Small intestine (tissue), 16 donors: ENCODE measurements around the gene CLDN9. TPM values are rescaled to one million over a fixed set of nuclear protein-coding genes. Genes with fewer than 3 reads are reported as not detected.

Source experiments
- DNase-seq, 2 donors: peaks; one replicate each; pipeline versions ENCODE4 v3.0.0 to v3.0.0-alpha.2; 2013
- FAIRE-seq: peaks from 2 replicates; lab custom pipeline; 2012; peaks lifted over from hg19 to GRCh38; lab: Jason Lieb, UNC
- H3K27ac ChIP-seq, 3 donors: one replicate each; pipeline ENCODE4 v1.5.1; 2013; ENCODE audit warnings: low read length in 2 of 3, mild to moderate bottlenecking in 2 of 3, control low read depth in 1 of 3, inconsistent platforms in 1 of 3, low read depth in 1 of 3, moderate library complexity in 1 of 3
- H3K27me3 ChIP-seq, 3 donors: one replicate each; pipeline ENCODE4 v1.6.1; 2013; ENCODE audit warnings: low read length in 3 of 3, inconsistent platforms in 1 of 3; ENCODE audit not compliant: control insufficient read depth in 3 of 3, insufficient read depth in 3 of 3
- H3K36me3 ChIP-seq, 3 donors: one replicate each; pipeline ENCODE4 v1.6.1; 2013; ENCODE audit warnings: low read length in 3 of 3, inconsistent platforms in 1 of 3, low read depth in 1 of 3, mild to moderate bottlenecking in 1 of 3, moderate library complexity in 1 of 3; ENCODE audit not compliant: control insufficient read depth in 3 of 3, insufficient read depth in 2 of 3
- H3K4me1 ChIP-seq, 3 donors: one replicate each; pipeline ENCODE4 v1.6.1; 2013; ENCODE audit warnings: low read length in 2 of 3, inconsistent platforms in 1 of 3, low read depth in 1 of 3, mild to moderate bottlenecking in 1 of 3, moderate library complexity in 1 of 3; ENCODE audit not compliant: control insufficient read depth in 3 of 3, insufficient read depth in 2 of 3
- H3K4me3 ChIP-seq, 3 donors: one replicate each; pipeline ENCODE4 v1.5.1; 2013; ENCODE audit warnings: low read length in 3 of 3, control low read depth in 1 of 3, inconsistent platforms in 1 of 3, low read depth in 1 of 3, mild to moderate bottlenecking in 1 of 3, moderate library complexity in 1 of 3
- H3K9me3 ChIP-seq, 2 donors: one replicate each; pipeline ENCODE4 v1.6.1; 2013; ENCODE audit warnings: low read depth in 1 of 2, low read length in 1 of 2; ENCODE audit not compliant: control insufficient read depth in 2 of 2, insufficient read depth in 1 of 2
- WGBS, 3 donors: extraction: QIAGEN DNeasy Blood & Tissue Kit; methylation state at CpG; one replicate each; pipeline ENCODE4 v1.1.7; 2013; 5-methylcytosine and 5-hydroxymethylcytosine counted together
- long read RNA-seq, 10 donors: transcript quantifications; one replicate each; lab custom pipeline, GENCODE V29; 2026
- polyA plus RNA-seq, 4 donors: library from polyadenylated mRNA; stranded (reverse) in 3 of 4; unstranded in 1 of 4; fragments of 200-250 nt in 3 of 4; fragments of 120-200 nt in 1 of 4; gene quantifications; one replicate each; pipeline versions ENCODE4 v1.2.1 to v1.2.3, GENCODE V29; 2013
- donor health status: healthy with polysubstance abuse.
- donor health status: control.
- donor health status: control.
- donor health status: Bipolar disorder and iron deficiency.
- donor health status: healthy.

The CLDN9 gene, protein sequence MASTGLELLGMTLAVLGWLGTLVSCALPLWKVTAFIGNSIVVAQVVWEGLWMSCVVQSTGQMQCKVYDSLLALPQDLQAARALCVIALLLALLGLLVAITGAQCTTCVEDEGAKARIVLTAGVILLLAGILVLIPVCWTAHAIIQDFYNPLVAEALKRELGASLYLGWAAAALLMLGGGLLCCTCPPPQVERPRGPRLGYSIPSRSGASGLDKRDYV
- polyA plus RNA-seq = 1 to 10 TPM in 2 of 4 donors, under 1 TPM in 2; 0.76 to 2.7 (median 0.99) TPM
- long read RNA-seq, donor 1 = 0 reads
- long read RNA-seq, donor 2, partial matches to known transcripts = 0 of 3 reads
- long read RNA-seq, donor 2, other reads (novel, unspliced or antisense) = 0 of 3 reads
- long read RNA-seq, donor 3, transcript CLDN9-201 (1 exons, 2,050 nt) = major isoform, 15 of 15 reads
- long read RNA-seq, donor 3, partial matches to known transcripts = 0 of 15 reads
- long read RNA-seq, donor 3, other reads (novel, unspliced or antisense) = 0 of 15 reads
- long read RNA-seq, donor 4, partial matches to known transcripts = 0 of 1 reads
- long read RNA-seq, donor 4, other reads (novel, unspliced or antisense) = 0 of 1 reads
- long read RNA-seq, donor 5, partial matches to known transcripts = 0 of 4 reads
- long read RNA-seq, donor 5, other reads (novel, unspliced or antisense) = 0 of 4 reads
- long read RNA-seq, donor 6, transcript CLDN9-201 (1 exons, 2,050 nt) = major isoform, 16 of 16 reads
- long read RNA-seq, donor 6, partial matches to known transcripts = 0 of 16 reads
- long read RNA-seq, donor 6, other reads (novel, unspliced or antisense) = 0 of 16 reads
- long read RNA-seq, donor 7, partial matches to known transcripts = 0 of 1 reads
- long read RNA-seq, donor 7, other reads (novel, unspliced or antisense) = 0 of 1 reads
- long read RNA-seq, donor 8 = 0 reads
- long read RNA-seq, donor 9, partial matches to known transcripts = 0 of 2 reads
- long read RNA-seq, donor 9, other reads (novel, unspliced or antisense) = 0 of 2 reads
- long read RNA-seq, donor 10, partial matches to known transcripts = 0 of 4 reads
- long read RNA-seq, donor 10, other reads (novel, unspliced or antisense) = 0 of 4 reads

DNA sequence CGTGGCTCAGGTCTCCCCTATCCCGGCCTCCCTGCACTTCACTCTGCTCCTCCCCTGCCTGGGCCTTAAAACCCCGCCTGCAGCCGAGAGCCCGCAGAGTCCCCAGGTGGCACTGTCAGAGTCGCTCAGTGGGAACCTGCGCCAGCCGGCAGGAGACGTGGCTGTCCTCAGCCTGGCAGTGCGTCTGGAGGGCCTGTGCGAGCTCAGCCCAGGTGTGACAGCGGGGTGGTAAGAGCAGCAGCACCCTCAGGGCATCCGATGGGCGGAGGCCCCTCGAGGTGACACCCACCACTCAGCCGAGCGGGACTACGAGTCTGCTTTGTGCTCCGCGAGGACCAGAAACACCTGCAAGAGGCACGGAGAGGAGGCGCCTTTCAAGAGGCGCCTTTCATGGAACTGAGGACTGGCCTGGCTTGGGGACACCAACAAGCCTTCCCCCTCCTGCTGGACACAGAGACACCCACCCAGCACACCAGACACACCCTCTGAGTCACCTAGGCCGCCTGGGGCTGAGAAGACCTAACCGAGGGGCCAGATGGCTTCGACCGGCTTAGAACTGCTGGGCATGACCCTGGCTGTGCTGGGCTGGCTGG is at the start of gene CLDN9:
CLDN9 (plus strand) TSS at position 96 of the 593 bp plus-strand sequence; CDS start at position 536, 440 bp downstream.
- Histone ChIP-seq H3K27ac (peak within 1 kb of the TSS in 1 of 3 donors; percentile 69), H3K4me3 (peak within 1 kb of the TSS in 1 of 3 donors; percentile 28), H3K4me1 (peaks cover 5 to 67% (median 6%) of the 10 kb centered on the region in 3 donors), H3K27me3 (peaks cover 0 to 21% (median 6%) of the 10 kb centered on the region in 3 donors), H3K36me3 (peaks cover 0 to 10% (median 0%) of the 10 kb centered on the region in 3 donors), H3K9me3 (no peaks in the 10 kb centered on the region)
- 17 to 33% (median 32%) methylated on average over 22 to 27 of the region's 27 CpGs for WGBS, 3 donors
- DNase-seq (peak; percentile 77), FAIRE-seq (no peak)

DNA sequence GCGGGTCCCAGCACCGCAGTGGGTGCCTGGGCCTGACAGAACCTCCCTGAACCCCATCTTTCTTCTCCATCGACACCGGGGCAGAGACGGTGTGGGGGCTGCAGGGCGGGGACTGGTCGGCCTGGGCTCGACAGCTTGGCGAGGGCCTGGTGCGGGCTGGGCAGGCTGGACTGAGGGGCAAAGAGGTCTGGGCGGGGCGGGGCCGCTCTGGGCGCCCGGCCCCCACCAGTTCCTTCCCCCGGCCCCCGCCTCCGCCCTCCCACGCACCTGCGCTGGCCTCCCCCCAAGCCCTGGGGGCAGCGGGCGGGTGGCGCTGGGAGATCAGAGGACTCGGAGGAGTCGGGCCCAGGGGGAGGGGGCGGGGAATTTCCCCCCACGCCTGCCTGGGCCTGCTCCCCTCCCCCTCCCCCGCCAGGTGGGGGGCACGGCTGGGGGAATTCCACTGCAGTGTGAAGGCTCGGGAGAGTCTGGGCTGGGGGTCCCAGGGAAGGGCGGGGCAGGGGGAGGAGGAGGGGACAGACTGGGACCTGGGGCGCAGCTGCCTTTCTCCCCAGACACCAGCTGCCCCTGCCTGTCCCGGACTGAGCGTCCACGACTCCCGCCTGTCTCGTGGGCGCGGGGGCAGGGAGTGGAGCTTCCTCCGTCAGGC is 49.5 kb upstream of the CLDN9 start:
- peak overlapping the region in 1 of 3 donors; percentile 26 for H3K4me3 ChIP-seq
- no peaks in the 10 kb centered on the region for H3K36me3 ChIP-seq
- peaks cover 0 to 27% (median 9%) of the 10 kb centered on the region in 3 donors for H3K4me1 ChIP-seq
- DNase-seq (no peak), FAIRE-seq (no peak)
- WGBS, 3 donors = 1 to 2% (median 2%) methylated on average over 16 to 38 of the region's 40 CpGs
- peaks cover 25 to 76% (median 34%) of the 10 kb centered on the region in 3 donors for H3K27me3 ChIP-seq
- H3K9me3 ChIP-seq = no peaks in the 10 kb centered on the region
- no peak overlapping the region for H3K27ac ChIP-seq

DNA sequence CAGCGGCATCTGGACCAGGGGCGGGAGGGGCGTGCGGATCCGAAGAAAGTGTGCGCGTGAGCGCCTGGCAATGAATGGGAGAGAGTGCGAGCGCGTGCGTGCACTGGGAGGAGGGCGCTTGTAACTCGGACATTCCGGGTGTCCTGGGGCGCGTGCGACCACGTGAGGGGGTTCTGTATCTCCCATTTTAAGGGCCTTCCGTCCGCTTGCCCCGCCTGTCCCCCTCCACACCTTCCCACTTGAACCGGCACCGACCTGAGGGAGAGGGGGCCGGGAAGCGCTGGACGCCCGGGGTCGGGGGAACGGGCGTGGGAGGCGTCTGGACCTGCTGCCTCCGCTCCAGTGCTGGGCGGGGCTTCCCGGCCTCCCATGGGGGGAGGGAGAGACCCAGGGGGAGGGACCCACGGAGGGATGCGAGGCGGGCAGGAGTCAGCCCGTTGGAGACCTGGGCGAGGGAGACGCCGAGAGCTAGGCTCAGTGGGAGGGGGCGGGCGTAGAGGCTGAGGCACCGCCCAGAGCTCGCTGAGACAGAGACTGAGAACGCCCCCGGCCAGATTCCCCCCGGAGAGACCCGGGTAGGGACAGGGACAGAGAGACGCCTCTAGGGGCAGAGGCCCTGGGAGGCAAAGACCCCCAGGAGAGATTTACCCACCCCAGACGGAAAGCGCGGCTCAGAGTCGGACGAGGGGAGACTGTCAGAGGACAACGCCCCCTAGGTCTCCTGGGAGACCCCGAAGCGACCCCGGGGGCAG is 48.8 kb upstream of the CLDN9 start, which contains the start of gene KREMEN2:
KREMEN2 (plus strand) TSS at position 553 of the 752 bp plus-strand sequence. CDS start 246 bp downstream, outside the sequence.
- DNase-seq (peak in 1 of 2 donors; percentile 58), FAIRE-seq (no peak)
- WGBS, 3 donors = 0 to 1% (median 0%) methylated on average over 34 to 60 of the region's 60 CpGs
- Histone ChIP-seq H3K4me3 (peak within 1 kb of the TSS in 2 of 3 donors; percentile 15 to 28), H3K27ac (no peak within 1 kb of the TSS), H3K4me1 (peaks cover 3 to 34% (median 9%) of the 10 kb centered on the region in 3 donors), H3K9me3 (no peaks in the 10 kb centered on the region), H3K27me3 (peaks cover 25 to 81% (median 34%) of the 10 kb centered on the region in 3 donors), H3K36me3 (no peaks in the 10 kb centered on the region)

DNA sequence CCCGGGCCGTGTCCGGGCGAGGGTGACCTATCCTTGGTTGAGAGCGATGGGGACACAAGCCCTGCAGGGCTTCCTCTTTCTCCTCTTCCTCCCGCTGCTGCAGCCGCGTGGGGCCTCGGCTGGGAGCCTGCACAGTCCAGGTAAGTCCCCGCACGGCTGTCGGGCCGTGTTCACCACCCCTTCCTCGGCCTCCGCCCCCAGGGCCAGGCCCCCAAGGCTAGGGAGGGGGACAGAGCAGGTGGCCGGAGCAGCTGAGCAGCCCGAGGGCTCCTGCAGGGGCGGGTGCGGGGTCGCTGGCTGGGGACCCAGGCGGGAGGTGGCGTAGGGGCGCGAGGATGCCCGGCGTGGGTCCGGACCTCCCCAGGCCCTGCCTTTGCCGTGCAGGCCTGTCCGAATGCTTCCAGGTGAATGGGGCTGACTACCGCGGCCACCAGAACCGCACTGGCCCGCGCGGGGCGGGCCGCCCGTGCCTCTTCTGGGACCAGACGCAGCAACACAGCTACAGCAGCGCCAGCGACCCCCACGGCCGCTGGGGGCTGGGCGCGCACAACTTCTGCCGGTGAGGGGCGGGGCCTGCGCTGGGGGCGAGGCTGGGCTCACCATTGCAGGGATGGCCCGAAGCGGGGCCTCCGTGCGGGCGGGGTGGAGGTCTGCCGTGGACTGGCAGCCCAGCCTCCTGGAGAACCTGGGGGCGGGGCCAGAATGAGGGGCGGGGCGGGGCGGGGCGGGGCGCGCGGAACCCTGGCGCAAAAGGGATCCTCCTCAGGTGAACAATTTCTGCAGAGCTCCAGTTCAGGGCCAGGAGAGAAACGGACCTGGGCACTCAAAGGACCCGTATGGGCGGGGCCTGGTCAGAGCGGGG is 48.0 kb upstream of the CLDN9 start:
- DNase-seq (peak; percentile 37 to 72), FAIRE-seq (no peak)

DNA sequence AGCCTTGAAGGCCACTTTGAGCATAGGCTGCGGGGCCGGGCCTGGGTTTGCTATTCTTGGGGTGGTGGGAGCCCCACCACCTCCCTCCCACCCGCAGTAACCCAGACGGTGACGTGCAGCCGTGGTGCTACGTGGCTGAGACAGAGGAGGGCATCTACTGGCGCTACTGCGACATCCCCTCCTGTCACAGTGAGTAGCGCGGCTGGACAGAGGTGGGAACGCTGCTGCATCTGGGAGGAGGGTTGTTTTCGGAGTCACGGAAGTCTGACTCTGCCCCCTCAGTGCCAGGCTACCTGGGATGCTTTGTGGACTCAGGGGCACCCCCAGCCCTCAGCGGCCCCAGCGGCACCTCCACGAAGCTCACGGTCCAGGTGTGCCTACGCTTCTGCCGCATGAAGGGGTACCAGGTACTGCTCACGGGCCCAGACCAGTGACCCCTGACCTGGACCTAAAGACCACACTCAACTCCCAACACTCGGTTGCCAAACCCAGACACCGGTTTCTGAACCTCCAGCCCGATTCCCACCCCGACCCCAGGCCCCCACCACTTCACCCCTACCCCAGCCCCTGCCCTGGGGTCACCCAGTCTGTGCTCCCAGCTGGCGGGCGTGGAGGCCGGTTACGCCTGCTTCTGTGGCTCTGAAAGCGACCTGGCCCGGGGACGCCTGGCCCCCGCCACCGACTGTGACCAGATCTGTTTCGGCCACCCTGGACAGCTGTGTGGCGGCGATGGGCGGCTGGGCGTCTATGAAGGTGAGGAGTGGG is 46.5 kb upstream of the CLDN9 start:
- Histone ChIP-seq H3K4me3 (peak overlapping the region in 1 of 3 donors; percentile 16), H3K36me3 (peaks cover 0 to 7% (median 0%) of the 10 kb centered on the region in 3 donors), H3K4me1 (peaks cover 3 to 45% (median 9%) of the 10 kb centered on the region in 3 donors), H3K27ac (no peak overlapping the region), H3K9me3 (no peaks in the 10 kb centered on the region), H3K27me3 (peaks cover 25 to 68% (median 34%) of the 10 kb centered on the region in 3 donors)
- no peak for FAIRE-seq
- no peak for DNase-seq
- 44 to 54% (median 50%) methylated on average over 32 to 39 of the region's 39 CpGs for WGBS, 3 donors

More for the DNA sequence above, 48.0 kb upstream of the CLDN9 start:
- no peaks in the 10 kb centered on the region for H3K36me3 ChIP-seq
- H3K27me3 ChIP-seq = peaks cover 25 to 73% (median 34%) of the 10 kb centered on the region in 3 donors
- H3K27ac ChIP-seq = no peak overlapping the region
- H3K9me3 ChIP-seq = no peaks in the 10 kb centered on the region
- whole genome bisulfite sequencing, 3 donors = 1 to 2% (median 1%) methylated on average over 42 to 68 of the region's 68 CpGs
- H3K4me3 ChIP-seq = peak overlapping the region in 1 of 3 donors; percentile 28
- peaks cover 3 to 35% (median 9%) of the 10 kb centered on the region in 3 donors for H3K4me1 ChIP-seq

DNA sequence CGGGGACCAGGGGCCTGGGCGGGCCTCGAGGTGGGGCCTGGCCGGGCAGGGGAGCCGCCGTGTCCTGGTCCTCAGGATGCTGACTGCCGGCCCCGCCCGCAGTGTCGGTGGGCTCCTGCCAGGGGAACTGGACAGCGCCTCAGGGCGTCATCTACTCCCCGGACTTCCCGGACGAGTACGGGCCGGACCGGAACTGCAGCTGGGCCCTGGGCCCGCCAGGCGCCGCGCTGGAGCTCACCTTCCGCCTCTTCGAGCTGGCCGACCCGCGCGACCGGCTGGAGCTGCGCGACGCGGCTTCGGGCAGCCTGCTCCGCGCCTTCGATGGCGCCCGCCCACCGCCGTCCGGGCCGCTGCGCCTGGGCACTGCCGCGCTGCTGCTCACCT is 45.9 kb upstream of the CLDN9 start:
- DNase-seq = peak in 1 of 2 donors; percentile 57
- FAIRE-seq = no peak
- H3K4me3 ChIP-seq = peak overlapping the region in 2 of 3 donors; percentile 8 to 16
- peaks cover 3 to 45% (median 9%) of the 10 kb centered on the region in 3 donors for H3K4me1 ChIP-seq
- H3K27me3 ChIP-seq = peaks cover 25 to 64% (median 34%) of the 10 kb centered on the region in 3 donors
- no peaks in the 10 kb centered on the region for H3K9me3 ChIP-seq
- 2 to 11% (median 4%) methylated on average over 15 to 46 of the region's 46 CpGs for WGBS, 3 donors
- H3K36me3 ChIP-seq = peaks cover 0 to 13% (median 0%) of the 10 kb centered on the region in 3 donors
- H3K27ac ChIP-seq = no peak overlapping the region
